PFSK-1 (cell line): Measurements from ENCODE around the gene HTR3A.

Experiments used
- POLR2AphosphoS5 ChIP-seq: IDR thresholded peaks from 2 replicates; pipeline ENCODE4 v1.6.1; 2012; ENCODE audit warnings: low read depth, mild to moderate bottlenecking, control low read depth, low read length, moderate library complexity
- TAF1 ChIP-seq: IDR thresholded peaks from 2 replicates; pipeline ENCODE4 v1.6.1; 2012; ENCODE audit warnings: low read length, control low read depth, borderline replicate concordance; ENCODE audit not compliant: insufficient read depth
- TF ChIP-seq, protein P1 (sequence below), 2 experiments: IDR thresholded peaks; 2 replicates each; pipeline versions ENCODE4 v1.6.1 to v1.8.0; 2011 to 2012; ENCODE audit warnings: low read depth in 2 of 2, low read length in 2 of 2, control low read depth in 1 of 2, inconsistent platforms in 1 of 2, mild to moderate bottlenecking in 1 of 2, moderate library complexity in 1 of 2; ENCODE audit not compliant: insufficient read depth in 1 of 2

GRCh38 chr11:113932788-113933187 lies 42.1 kb upstream of the HTR3A start:
- no peak for TF ChIP-seq POLR2AphosphoS5
- TF ChIP-seq TAF1, result no peak
- TF ChIP-seq, protein P1, sequence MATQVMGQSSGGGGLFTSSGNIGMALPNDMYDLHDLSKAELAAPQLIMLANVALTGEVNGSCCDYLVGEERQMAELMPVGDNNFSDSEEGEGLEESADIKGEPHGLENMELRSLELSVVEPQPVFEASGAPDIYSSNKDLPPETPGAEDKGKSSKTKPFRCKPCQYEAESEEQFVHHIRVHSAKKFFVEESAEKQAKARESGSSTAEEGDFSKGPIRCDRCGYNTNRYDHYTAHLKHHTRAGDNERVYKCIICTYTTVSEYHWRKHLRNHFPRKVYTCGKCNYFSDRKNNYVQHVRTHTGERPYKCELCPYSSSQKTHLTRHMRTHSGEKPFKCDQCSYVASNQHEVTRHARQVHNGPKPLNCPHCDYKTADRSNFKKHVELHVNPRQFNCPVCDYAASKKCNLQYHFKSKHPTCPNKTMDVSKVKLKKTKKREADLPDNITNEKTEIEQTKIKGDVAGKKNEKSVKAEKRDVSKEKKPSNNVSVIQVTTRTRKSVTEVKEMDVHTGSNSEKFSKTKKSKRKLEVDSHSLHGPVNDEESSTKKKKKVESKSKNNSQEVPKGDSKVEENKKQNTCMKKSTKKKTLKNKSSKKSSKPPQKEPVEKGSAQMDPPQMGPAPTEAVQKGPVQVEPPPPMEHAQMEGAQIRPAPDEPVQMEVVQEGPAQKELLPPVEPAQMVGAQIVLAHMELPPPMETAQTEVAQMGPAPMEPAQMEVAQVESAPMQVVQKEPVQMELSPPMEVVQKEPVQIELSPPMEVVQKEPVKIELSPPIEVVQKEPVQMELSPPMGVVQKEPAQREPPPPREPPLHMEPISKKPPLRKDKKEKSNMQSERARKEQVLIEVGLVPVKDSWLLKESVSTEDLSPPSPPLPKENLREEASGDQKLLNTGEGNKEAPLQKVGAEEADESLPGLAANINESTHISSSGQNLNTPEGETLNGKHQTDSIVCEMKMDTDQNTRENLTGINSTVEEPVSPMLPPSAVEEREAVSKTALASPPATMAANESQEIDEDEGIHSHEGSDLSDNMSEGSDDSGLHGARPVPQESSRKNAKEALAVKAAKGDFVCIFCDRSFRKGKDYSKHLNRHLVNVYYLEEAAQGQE (IDR thresholded peaks at IDR 0.05; ENCODE audit: insufficient read depth in 1 of 2, low read depth in 2 of 2, low read length in 2 of 2), result no peak
